Measurements from ENCODE around the gene RDX.

- TF ChIP-seq TARDBP (IDR thresholded peaks at IDR 0.05) (no peak), SP1 (IDR thresholded peaks at IDR 0.05) (no peak), FOXK2 (IDR thresholded peaks at IDR 0.05) (no peak), SUZ12 (IDR thresholded peaks at IDR 0.05) (no peak)
Observed at GRCh38 chr11:110182886-110183285, 113.5 kb downstream of the RDX start.
